C4-2B (cell line): ENCODE measurements around the gene ANKRD6.

Experiments used
- ZFX ChIP-seq: fragments of 450-650 bp; IDR thresholded peaks from 2 replicates; pipeline ENCODE4 v1.6.1; 2017
- TF ChIP-seq, protein P1 (sequence below): fragments of 450-650 bp; conservative IDR thresholded peaks from 2 replicates; pipeline ENCODE4 v1.5.1; 2017; ENCODE audit warnings: mild to moderate bottlenecking

DNA sequence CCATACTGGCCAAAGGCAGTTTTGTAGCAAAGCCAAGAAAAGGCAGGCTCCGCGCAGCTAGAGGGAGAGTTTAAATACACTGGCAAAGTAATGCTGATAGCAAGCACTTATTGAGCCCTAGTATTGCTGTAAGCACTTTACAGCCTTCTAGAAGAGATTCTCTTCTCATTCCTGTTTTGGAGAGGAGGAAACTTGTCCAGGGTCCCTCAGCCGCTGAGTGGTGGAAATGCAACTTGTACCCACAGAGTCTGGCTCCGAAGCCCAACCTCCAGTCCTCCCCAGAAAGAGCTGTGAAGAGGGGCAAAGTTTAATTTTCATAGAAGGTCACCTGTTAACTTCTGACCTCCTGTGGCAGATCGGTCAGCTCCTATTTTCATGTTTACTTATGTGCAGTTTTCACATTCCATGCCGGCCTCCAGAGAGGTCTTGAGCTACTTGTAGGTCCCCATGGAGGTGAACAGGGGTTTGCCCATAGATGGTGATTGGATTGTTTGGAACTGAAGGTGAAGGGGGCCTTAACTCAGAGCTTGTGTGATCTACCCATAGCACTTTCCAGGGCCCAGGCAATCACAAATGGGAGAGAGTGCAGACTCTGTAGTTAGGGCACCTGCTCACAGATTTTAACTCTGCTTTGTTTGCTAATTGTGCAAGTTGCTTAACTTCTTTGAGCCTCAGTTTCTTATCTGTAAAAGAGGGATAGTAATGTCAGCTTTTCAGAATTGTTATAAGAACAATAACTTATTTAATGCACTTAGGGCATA, 134.9 kb downstream of the ANKRD6 start:
- TF ChIP-seq, protein P1, sequence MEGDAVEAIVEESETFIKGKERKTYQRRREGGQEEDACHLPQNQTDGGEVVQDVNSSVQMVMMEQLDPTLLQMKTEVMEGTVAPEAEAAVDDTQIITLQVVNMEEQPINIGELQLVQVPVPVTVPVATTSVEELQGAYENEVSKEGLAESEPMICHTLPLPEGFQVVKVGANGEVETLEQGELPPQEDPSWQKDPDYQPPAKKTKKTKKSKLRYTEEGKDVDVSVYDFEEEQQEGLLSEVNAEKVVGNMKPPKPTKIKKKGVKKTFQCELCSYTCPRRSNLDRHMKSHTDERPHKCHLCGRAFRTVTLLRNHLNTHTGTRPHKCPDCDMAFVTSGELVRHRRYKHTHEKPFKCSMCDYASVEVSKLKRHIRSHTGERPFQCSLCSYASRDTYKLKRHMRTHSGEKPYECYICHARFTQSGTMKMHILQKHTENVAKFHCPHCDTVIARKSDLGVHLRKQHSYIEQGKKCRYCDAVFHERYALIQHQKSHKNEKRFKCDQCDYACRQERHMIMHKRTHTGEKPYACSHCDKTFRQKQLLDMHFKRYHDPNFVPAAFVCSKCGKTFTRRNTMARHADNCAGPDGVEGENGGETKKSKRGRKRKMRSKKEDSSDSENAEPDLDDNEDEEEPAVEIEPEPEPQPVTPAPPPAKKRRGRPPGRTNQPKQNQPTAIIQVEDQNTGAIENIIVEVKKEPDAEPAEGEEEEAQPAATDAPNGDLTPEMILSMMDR = no peak
- no peak for TF ChIP-seq ZFX
